ENCODE results near the gene IGDCC3. TPM values are rescaled to one million over a fixed set of nuclear protein-coding genes. Genes with fewer than 3 reads are reported as not detected.

Gene IGDCC3
- total and polyA plus RNA-seq, 2 donors (not counting 1 experiment from before 2014, with no cell fraction given) = not detected

- no peak overlapping the region for H3K4me3 ChIP-seq (ENCODE audit: control extremely low read depth in 1 of 5, extremely low read depth in 1 of 5, insufficient read depth in 1 of 5, low read depth in 2 of 5, low read length in 4 of 5)
- no peak for ATAC-seq (ENCODE audit: low read depth)
- no peaks in the 10 kb centered on the region for H4K20me1 ChIP-seq (ENCODE audit: control insufficient read depth, insufficient read depth, low read length, poor library complexity, severe bottlenecking)
- WGBS (ENCODE audit: insufficient coverage) = 90% methylated on average over 20 of the region's 21 CpGs
- POLR2A ChIA-PET = interaction anchor here (0.5 kb wide), 1 partner anchor 536 kb away, joined by 5 read pairs; no protein-coding TSS in a partner anchor
- no peaks in the 10 kb centered on the region for H3K79me2 ChIP-seq (ENCODE audit: control insufficient read depth, insufficient read depth, low read length)
- Mint-ChIP-seq H3K27me3 (peaks cover 39% of the 10 kb centered on the region), H3K27ac (no peak overlapping the region), H3K9me3 (ENCODE audit: insufficient read depth) (no peaks in the 10 kb centered on the region), H3K4me3 (no peak overlapping the region), H3K4me1 (peaks cover 12% of the 10 kb centered on the region)
- no peak overlapping the region for H2AFZ ChIP-seq (ENCODE audit: insufficient read depth, low read depth, low read length, poor library complexity, severe bottlenecking)
- intact Hi-C loops (cut with micrococcal nuclease) = no loop called here
- no peaks in the 10 kb centered on the region for H3K36me3 ChIP-seq (replicated peaks in 1 of 2; ENCODE audit: control extremely low read depth in 1 of 2, control insufficient read depth in 1 of 2, extremely low read depth in 1 of 2, insufficient read depth in 2 of 2, low read length in 1 of 2)
- no peak for DNase-seq
- no peak for TF ChIP-seq CTCF (IDR thresholded peaks at IDR 0.05)
- TF ChIP-seq EZH2 (IDR thresholded peaks at IDR 0.05; ENCODE audit: borderline replicate concordance, insufficient read depth, low read depth, low read length, poor library complexity, severe bottlenecking) = no peak
- peaks cover 0 to 45% (median 15%) of the 10 kb centered on the region in 4 experiments for H3K27me3 ChIP-seq (replicated peaks in 1 of 4; ENCODE audit: control extremely low read depth in 1 of 4, control insufficient read depth in 3 of 4, insufficient read depth in 4 of 4, low read length in 3 of 4)
- CTCF ChIA-PET = interaction anchor here (3.0 kb wide), 1 partner anchor 13 kb away, joined by 14 read pairs; no protein-coding TSS in a partner anchor
- peaks cover 8 to 10% of the 10 kb centered on the region in 2 donors for H3K4me1 ChIP-seq (ENCODE audit: control insufficient read depth in 2 of 2, insufficient read depth in 2 of 2, low read length in 2 of 2)
- H3K9me3 ChIP-seq (ENCODE audit: control extremely low read depth in 1 of 3, control insufficient read depth in 2 of 3, insufficient read depth in 1 of 3, low read length in 2 of 3) = peaks cover 0 to 6% (median 0%) of the 10 kb centered on the region in 3 donors
- no peak overlapping the region for H3K27ac ChIP-seq (ENCODE audit: low read length in 2 of 2)
- no peak overlapping the region for H3K9ac ChIP-seq (ENCODE audit: low read length)
- H3K4me2 ChIP-seq (replicated peaks; ENCODE audit: low read depth, low read length, poor library complexity, severe bottlenecking) = no peak overlapping the region
These were observed 5.6 kb downstream of the IGDCC3 start for GRCh38 chr15:65371976-65372786.

GRCh38 chr15:65370885-65371284 lies 6.9 kb downstream of the IGDCC3 start:
- H3K79me2 ChIP-seq (ENCODE audit: control insufficient read depth, insufficient read depth, low read length) = no peaks in the 10 kb centered on the region
- H3K27me3 ChIP-seq (replicated peaks in 1 of 4; ENCODE audit: control extremely low read depth in 1 of 4, control insufficient read depth in 3 of 4, insufficient read depth in 4 of 4, low read length in 3 of 4) = peaks cover 0 to 33% (median 8%) of the 10 kb centered on the region in 4 experiments
- ChIA-PET CTCF (no interaction called here), POLR2A (no interaction called here)
- H3K9me3 ChIP-seq (ENCODE audit: control extremely low read depth in 1 of 3, control insufficient read depth in 2 of 3, insufficient read depth in 1 of 3, low read length in 2 of 3) = no peaks in the 10 kb centered on the region
- H3K27ac Mint-ChIP-seq = no peak overlapping the region
- no peak overlapping the region for H3K4me2 ChIP-seq (replicated peaks; ENCODE audit: low read depth, low read length, poor library complexity, severe bottlenecking)
- H4K20me1 ChIP-seq (ENCODE audit: control insufficient read depth, insufficient read depth, low read length, poor library complexity, severe bottlenecking) = no peaks in the 10 kb centered on the region
- H2AFZ ChIP-seq (ENCODE audit: insufficient read depth, low read depth, low read length, poor library complexity, severe bottlenecking) = no peak overlapping the region
- H3K4me3 Mint-ChIP-seq = no peak overlapping the region
- H3K4me3 ChIP-seq (ENCODE audit: control extremely low read depth in 1 of 5, extremely low read depth in 1 of 5, insufficient read depth in 1 of 5, low read depth in 2 of 5, low read length in 4 of 5) = no peak overlapping the region
- DNase-seq (no peak), ATAC-seq (ENCODE audit: low read depth) (no peak)
- TF ChIP-seq EZH2 (IDR thresholded peaks at IDR 0.05; ENCODE audit: borderline replicate concordance, insufficient read depth, low read depth, low read length, poor library complexity, severe bottlenecking) = no peak
- H3K4me1 ChIP-seq (ENCODE audit: control insufficient read depth in 2 of 2, insufficient read depth in 2 of 2, low read length in 2 of 2) = no peaks in the 10 kb centered on the region
- peaks cover 27% of the 10 kb centered on the region for H3K27me3 Mint-ChIP-seq
- peaks cover 2% of the 10 kb centered on the region for H3K4me1 Mint-ChIP-seq
- intact Hi-C loops (cut with micrococcal nuclease) = no loop called here
- no peak overlapping the region for H3K27ac ChIP-seq (ENCODE audit: low read length in 2 of 2)
- no peak overlapping the region for H3K9ac ChIP-seq (ENCODE audit: low read length)
- H3K9me3 Mint-ChIP-seq (ENCODE audit: insufficient read depth) = no peaks in the 10 kb centered on the region
- no peaks in the 10 kb centered on the region for H3K36me3 ChIP-seq (replicated peaks in 1 of 2; ENCODE audit: control extremely low read depth in 1 of 2, control insufficient read depth in 1 of 2, extremely low read depth in 1 of 2, insufficient read depth in 2 of 2, low read length in 1 of 2)
